Brain microvascular endothelial cell (primary cell): ENCODE results near the gene NLK.
A peak's percentile ranks its signal among the peaks of the same experiment; 100 is the strongest.

ENCODE experiments used
- DNase-seq: peaks from one replicate; pipeline ENCODE4 v3.0.0-alpha.2; 2020
- H3K27ac ChIP-seq: fragments of 250-450 bp; sonication (Bioruptor Pico); 2 replicates; pipeline ENCODE4 v1.5.1; 2020; ENCODE audit warnings: mild to moderate bottlenecking, moderate library complexity
- H3K27me3 ChIP-seq: fragments of 250-450 bp; sonication (Bioruptor Pico); replicated peaks from 2 replicates; pipeline ENCODE4 v1.5.1; 2020; ENCODE audit warnings: mild to moderate bottlenecking
- H3K36me3 ChIP-seq: fragments of 250-450 bp; sonication (Bioruptor Pico); replicated peaks from 2 replicates; pipeline ENCODE4 v1.5.1; 2020; ENCODE audit warnings: mild to moderate bottlenecking
- H3K4me3 ChIP-seq: 2 replicates; pipeline ENCODE4 v1.5.1; 2011; ENCODE audit warnings: low read depth, mild to moderate bottlenecking, control low read depth, low read length, moderate library complexity
- in situ Hi-C: cut with HindIII; loops from 2 replicates; pipeline ENCODE4 v1.10.0; 2017; ENCODE audit warnings: low sequenced_read_pairs, low pct_ligation_motif_present
- TF ChIP-seq, protein P1 (sequence below): IDR thresholded peaks from 2 replicates; pipeline ENCODE4 v1.5.1; 2011; ENCODE audit warnings: low read depth, mild to moderate bottlenecking, moderate library complexity, low read length, control low read depth, inconsistent platforms; ENCODE audit errors: missing control alignments

Gene NLK

DNA sequence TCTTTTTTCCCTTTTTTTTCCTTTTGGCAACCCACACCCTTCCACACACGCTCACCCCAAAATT, at the start of gene NLK:
TSS of gene NLK (plus strand) at position 21 of the 64 bp plus-strand sequence. CDS start 197 bp downstream, outside the sequence.
- no peaks in the 10 kb centered on the region for H3K27me3 ChIP-seq
- peak within 1 kb of the TSS; percentile 78 for H3K4me3 ChIP-seq
- in situ Hi-C loops = no loop called here
- no peak for DNase-seq
- H3K27ac ChIP-seq = peak within 1 kb of the TSS; percentile 46
- no peaks in the 10 kb centered on the region for H3K36me3 ChIP-seq
- TF ChIP-seq, protein P1, sequence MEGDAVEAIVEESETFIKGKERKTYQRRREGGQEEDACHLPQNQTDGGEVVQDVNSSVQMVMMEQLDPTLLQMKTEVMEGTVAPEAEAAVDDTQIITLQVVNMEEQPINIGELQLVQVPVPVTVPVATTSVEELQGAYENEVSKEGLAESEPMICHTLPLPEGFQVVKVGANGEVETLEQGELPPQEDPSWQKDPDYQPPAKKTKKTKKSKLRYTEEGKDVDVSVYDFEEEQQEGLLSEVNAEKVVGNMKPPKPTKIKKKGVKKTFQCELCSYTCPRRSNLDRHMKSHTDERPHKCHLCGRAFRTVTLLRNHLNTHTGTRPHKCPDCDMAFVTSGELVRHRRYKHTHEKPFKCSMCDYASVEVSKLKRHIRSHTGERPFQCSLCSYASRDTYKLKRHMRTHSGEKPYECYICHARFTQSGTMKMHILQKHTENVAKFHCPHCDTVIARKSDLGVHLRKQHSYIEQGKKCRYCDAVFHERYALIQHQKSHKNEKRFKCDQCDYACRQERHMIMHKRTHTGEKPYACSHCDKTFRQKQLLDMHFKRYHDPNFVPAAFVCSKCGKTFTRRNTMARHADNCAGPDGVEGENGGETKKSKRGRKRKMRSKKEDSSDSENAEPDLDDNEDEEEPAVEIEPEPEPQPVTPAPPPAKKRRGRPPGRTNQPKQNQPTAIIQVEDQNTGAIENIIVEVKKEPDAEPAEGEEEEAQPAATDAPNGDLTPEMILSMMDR = no peak

DNA sequence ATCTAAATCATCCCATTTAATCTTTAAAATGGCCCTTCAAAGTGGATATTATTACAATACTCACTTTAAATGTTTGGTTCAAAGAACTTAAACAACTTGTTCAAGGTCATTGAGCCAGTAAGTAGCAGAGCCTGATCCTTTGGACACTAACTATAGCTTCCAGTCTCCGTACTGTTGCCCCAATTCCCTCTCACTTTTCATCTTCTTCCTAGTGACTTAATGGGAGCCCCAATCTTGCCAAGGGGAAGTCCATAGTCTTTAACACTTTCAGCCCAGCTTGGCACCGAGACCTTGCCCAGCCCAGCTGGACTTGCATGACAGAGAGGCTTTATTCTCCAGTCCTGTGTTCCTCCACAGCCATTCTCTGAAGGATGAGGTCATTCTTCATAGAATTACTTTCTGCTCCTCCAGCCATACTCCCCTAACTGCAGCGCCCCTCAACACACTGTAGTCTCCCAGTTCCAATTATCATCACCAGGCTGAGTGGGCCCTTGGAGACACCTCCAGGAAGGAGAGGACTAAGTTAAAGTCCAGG, 49.2 kb upstream of the NLK start:
- H3K27me3 ChIP-seq = no peaks in the 10 kb centered on the region
- in situ Hi-C loops = no loop called here
- H3K36me3 ChIP-seq = no peaks in the 10 kb centered on the region
- TF ChIP-seq, protein P1 = no peak
- DNase-seq = no peak
- H3K27ac ChIP-seq = no peak overlapping the region
- H3K4me3 ChIP-seq = no peak overlapping the region

DNA sequence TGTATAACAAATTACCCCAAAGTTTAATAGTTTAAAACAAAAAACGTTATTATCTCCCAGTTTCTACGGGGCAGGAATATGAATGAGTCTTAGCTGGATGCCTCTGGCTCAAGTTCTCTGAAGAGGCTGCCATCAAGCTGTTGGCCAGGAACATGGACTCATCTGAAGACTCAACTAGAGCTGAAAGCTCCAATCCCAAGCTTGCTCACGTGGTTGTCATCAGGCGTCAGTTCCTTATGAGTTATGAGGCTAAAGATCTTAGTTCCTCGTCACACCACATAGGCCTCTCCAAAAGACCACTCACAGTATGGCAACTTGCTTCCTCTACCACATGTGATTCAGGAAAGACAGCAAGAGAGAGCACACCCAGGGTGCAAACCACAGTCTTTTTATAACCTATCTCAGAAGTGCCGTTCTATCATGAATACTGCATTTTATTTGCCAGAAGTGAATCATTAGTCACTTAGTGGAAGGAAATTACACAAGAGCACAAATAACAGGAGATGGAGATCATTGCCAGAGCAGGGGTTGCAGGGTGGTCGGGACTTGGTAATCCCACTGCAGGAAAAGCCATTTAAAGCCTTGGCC, 48.7 kb upstream of the NLK start:
- TF ChIP-seq, protein P1 = no peak
- Histone ChIP-seq H3K36me3 (no peaks in the 10 kb centered on the region), H3K27ac (no peak overlapping the region), H3K4me3 (no peak overlapping the region), H3K27me3 (no peaks in the 10 kb centered on the region)
- in situ Hi-C loops = no loop called here
- no peak for DNase-seq

DNA sequence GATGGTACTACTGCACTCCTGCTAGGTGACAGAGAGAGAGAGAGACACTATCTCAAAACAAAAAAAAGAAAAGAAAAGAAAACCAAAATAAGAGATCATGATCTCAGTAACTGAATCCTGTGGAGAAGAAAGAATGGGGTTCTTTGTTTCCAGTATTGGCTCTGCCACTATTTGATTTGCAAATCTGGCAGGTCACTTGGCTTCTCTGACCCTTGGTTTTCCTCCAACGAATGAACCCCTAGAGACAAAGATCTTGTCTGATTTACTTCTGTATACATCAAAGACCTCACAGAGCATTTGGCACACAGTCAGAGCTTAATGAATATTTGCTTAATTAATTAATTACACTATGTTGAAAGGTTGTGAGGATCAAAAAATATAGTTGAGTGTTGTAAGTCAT, 47.9 kb upstream of the NLK start:
- H3K4me3 ChIP-seq = no peak overlapping the region
- H3K27me3 ChIP-seq = no peaks in the 10 kb centered on the region
- in situ Hi-C loops = no loop called here
- DNase-seq = no peak
- no peak overlapping the region for H3K27ac ChIP-seq
- TF ChIP-seq, protein P1 = no peak
- no peaks in the 10 kb centered on the region for H3K36me3 ChIP-seq

DNA sequence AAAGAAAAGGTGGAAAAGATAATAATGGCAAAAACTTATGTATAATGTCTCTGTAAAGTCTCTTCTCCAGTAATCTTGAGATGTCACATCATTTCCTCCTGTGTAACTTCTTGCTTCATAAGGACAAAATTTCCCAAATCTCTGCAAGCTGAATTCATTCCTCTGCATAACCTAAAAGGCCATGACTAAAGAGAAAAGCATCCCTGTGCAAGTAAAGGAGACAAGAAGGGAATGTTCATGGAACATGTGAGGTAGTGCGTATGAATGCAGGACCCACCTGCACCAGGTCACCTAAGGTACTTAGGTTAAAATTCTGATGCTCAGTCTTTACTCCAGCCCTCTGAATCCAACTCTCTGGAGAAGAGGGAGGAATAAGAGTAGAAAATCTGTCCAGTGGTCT, 46.9 kb upstream of the NLK start:
- H3K36me3 ChIP-seq = no peaks in the 10 kb centered on the region
- in situ Hi-C loops = no loop called here
- TF ChIP-seq, protein P1 = no peak
- no peak overlapping the region for H3K4me3 ChIP-seq
- no peak overlapping the region for H3K27ac ChIP-seq
- no peaks in the 10 kb centered on the region for H3K27me3 ChIP-seq
- no peak for DNase-seq
